ENCODE data around the gene TAC1.

DNA sequence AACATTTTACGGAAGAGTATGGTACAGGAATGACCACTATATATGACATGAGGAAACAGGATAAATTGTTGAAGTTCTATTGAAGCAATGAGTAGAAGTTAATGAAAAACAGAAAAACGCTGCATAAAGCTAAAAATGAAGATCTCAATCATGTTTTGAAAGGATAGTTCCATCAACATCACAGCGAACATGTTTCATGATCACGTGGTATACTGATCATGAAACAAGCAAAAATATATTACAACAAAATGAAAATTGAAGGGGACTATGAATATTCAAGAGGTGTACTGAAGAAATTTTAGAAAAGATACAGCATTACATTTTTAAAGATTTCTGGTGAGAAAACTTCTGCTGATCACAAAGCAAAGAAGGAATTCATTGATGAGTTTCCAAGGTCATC, 45.9 kb upstream of the TAC1 start:
- no peak for TF ChIP-seq EZH2 (IDR thresholded peaks at IDR 0.05; ENCODE audit: insufficient read depth, low read length)
- TF ChIP-seq, protein P1, sequence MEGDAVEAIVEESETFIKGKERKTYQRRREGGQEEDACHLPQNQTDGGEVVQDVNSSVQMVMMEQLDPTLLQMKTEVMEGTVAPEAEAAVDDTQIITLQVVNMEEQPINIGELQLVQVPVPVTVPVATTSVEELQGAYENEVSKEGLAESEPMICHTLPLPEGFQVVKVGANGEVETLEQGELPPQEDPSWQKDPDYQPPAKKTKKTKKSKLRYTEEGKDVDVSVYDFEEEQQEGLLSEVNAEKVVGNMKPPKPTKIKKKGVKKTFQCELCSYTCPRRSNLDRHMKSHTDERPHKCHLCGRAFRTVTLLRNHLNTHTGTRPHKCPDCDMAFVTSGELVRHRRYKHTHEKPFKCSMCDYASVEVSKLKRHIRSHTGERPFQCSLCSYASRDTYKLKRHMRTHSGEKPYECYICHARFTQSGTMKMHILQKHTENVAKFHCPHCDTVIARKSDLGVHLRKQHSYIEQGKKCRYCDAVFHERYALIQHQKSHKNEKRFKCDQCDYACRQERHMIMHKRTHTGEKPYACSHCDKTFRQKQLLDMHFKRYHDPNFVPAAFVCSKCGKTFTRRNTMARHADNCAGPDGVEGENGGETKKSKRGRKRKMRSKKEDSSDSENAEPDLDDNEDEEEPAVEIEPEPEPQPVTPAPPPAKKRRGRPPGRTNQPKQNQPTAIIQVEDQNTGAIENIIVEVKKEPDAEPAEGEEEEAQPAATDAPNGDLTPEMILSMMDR (IDR thresholded peaks at IDR 0.05; ENCODE audit: insufficient read depth, low read depth, low read length) = no peak

Data from astrocyte (in vitro differentiated cells and primary cell).